ENCODE measurements around the gene OR7A5.
A peak's percentile ranks its signal among the peaks of the same experiment; 100 is the strongest.
"Not testable (repeated sequence)": the region's sequence is repeated elsewhere in the genome, so short reads cannot be mapped to it uniquely, and the experiment has no call there.

OR7A5 gene

DNA sequence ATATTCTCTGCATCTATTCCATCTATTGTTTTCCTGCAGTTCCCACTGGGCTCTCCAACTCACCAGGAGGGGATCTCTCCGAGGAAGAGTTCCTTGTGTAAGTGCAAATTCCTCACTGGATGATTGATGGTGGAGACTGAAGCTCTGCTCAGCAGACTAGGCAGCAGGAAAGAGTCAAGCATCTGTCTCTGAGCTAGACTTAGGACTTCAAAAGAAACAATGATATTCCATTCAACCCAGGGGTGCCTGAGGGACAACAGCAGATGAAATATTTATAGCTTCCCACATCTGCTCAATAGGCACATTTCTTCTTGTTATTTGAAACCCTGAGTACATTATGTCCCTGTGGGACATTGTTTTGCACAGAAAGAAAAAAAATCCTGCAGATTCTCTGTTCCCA, at the start of gene OR7A5, which contains the start of gene OR7C1:
Gene OR7A5 (minus strand): TSS at position 175 of the 400 bp plus-strand sequence. CDS start 6,944 bp downstream, outside the sequence.
Gene OR7C1 (minus strand): TSS at position 175 of the 400 bp plus-strand sequence. CDS start 35,049 bp downstream, outside the sequence.
- no peak for DNase-seq

DNA sequence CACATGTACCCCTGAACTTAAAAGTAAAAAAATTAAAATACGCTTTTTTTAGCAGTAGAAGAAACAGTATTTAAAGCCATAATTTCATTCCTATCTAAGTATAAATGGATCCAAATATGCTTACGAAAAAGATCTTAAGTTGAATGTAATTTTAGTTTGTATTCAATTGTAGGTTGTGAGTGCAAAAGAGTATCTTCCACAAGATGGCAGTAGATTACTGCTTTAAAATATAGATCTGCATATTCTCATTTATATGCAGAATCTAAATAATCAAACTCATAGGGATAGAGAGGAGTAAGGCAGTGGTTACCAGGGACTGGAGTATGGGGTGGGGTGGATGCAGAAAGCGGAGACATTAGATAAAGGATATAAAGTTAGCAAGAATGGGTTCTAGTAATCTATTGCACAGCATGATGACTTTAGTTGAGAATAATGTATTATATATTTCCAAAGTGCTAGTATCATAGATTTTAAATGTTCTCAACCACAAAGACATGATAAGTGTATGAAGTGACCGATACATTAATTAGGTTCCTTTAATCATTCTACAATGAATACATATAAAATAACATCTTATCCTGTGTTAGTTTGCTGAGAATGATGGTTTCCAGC, 36.7 kb upstream of the OR7A5 start:
- DNase-seq, result no peak

DNA sequence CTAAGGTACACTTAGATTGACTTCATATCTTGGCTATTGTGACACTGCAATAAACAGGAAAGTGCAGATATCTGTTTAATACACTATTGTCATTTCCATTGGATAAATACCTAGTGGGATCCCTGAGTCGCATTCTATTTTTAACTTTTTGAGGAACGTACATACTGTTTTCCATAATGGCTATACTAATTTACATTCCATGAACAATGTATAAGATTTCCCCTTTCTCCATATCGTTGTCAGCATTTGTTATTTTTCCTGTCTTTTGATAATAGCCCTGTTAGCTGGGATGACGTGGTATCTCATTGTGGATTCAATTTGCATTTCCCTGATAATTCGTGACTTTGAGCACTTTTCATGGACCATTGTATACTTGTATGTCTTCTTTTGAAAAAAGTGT, 33.5 kb upstream of the OR7A5 start:
- no peak for DNase-seq

DNA sequence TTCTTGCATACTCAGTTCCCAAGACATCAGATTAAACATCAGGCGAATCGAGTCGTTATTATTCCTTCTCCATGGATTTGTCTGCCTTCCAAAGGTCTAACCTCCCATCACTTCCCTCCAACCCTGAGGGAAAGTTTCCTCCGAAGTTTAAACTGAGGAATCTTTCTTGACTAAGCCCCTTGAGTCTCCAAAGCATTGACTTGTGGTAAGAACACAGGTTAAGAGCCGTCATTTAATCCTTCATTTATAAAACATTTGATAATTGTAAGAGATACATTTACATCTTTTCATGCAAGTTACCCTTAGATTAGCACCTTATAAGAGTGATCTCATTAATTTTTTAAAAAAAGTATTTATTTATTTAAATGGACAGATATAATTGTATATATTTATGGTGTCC, 13.8 kb upstream of the OR7A5 start, which contains the start of gene OR7A10:
Gene OR7A10 (minus strand): TSS at position 101 of the 400 bp plus-strand sequence. CDS start 7,045 bp downstream, outside the sequence.
- DNase-seq, result no peak

DNA sequence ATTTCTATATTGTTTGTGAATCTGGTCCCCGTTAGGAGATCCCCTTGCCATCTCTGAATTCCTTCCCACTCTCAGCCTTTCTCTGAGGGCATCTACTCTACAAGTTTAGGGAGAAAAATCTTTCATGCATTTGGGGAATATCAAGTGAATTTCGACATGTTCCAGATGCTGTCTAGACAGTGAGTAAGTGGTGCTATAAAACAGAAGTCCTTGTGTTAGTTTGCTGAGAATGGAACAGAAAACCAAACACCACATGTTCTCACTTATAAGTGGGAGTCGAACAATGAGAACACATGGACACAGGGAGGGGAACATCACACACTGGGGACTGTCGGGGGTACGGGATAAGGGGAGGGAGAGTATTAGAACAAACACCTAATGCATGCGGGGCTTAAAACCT, 8.6 kb upstream of the OR7A5 start:
- no peak for DNase-seq

DNA sequence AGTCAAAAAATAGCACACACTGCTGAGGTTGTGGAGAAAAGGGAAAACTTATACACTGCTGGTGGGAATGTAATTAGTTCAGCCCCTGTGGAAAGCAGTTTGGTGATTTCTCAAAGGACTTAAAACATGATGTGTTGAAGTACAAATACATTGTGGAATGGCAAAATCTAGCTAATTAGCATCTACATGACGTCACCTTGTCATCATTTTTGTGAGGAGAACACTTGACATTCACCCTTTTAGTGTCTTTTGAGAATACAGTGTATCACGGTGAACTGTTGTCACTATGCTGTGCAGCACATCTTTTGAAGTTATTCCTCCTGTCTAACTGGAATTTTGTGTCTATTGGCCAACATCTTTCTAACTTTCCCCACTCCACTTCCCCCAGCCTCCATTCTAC, 8.2 kb upstream of the OR7A5 start:
- DNase-seq, result no peak

DNA sequence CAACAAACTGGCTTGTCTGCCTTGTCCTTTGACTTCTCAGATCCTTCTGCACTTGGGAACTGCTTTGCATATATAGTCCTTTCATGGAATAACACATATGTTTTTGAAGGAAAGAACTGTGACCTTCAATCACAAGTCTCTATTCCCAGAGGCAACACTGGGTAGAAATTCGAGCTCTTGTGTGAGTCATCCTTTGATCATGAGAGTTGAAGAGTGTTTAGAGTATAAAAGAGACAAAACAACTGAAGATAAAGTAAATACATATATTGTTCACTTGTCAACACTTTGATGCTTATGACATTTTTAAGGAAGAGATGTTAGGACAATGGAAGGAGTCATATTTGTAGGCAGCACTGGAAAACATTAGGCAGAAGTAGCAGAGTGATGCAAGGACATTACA, 5.2 kb upstream of the OR7A5 start:
- no peak for DNase-seq

DNA sequence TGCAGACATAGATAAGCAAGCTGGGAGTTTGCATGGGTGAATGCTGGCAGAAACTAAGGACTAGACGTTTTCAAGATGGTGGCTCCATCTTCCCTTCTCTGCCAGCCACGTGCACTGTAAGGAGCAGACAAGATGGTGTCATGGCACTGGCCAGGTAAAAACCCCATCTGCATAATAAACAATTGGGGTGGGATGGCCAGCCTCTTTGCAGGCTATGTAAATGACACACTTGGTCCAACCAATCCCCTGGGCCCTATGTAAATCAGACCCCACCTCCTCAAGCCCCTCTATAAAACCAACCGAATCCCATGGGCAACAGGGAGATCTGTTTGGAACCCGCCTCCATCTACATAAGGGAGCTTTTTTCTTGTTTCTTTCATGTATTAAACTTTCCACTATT, 2.4 kb upstream of the OR7A5 start:
- DNase-seq, result no peak

DNA sequence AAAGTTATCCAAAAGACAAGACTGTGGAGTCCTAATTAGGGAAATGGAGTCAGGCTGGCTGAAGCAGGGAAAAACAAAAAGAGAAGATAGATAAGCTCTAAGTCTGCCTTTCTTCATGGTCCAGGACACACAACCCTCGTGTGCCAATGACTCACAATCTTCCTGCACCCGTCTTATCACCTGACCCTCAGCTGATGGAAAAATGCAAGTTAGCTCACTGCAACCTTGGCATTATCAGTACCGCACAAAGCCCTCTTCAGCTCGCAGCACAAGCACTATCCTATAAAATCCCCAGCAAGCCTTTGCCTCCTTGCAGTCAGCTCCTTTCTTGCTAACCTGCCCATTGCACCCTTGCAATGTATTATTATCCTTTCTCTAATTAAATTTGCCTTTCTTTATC, 4.3 kb downstream of the OR7A5 start:
- no peak for DNase-seq

DNA sequence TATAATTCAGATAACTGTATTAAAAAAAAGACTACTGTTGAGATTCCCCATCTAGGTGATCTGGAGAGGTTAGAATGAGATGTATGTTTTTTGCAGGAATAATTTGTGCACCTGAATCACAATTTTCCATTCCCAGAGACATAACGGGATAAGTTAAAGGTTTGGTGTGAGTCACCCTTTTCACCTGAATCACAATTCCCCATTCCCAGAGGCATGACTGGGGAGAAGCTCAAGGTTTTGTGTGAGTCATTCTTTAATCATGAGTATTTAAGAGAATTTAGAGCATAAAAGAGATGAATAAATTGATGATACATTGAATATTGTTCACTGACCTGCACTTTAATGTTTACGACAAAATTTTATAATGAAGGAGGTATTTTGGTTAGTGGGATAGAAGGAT, 9.0 kb downstream of the OR7A5 start:
- no peak for DNase-seq

DNA sequence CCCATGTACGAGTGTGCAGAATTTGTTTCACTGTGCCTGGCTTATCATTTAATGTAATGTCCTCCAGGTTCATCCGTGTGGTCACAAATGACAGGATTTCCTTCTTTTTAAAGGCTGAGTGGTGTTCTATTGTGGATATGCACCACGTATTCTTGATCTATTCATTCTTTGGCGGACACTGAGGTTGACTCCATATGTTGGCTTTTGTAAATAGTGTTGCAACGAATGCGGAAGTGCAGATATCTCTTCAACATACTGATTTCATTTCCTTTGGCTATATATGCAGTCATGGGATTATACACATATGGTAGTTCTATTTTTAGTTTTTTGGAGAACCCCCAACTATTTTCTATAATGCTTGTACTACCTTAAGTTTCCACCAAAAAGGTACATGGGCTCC, 13.0 kb downstream of the OR7A5 start:
- no peak for DNase-seq

DNA sequence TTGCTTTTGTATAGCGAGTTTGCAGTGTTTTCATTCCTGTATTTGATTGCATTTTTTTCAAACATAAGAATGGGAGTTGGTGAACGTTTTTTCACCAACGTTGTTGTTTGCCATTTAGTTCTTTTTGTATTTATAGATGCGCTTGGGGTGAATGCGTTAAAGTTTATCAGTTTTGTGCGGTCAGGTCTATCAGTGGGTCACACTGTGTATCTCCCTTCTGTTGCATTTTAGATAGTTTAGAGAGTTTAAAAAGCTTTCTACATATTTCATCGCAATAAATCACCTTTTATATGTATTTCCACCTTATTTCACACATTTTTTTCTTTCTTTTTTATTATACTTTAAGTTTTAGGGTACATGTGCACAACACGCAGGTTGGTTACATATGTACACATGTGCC, 16.4 kb downstream of the OR7A5 start:
- no peak for DNase-seq

DNA sequence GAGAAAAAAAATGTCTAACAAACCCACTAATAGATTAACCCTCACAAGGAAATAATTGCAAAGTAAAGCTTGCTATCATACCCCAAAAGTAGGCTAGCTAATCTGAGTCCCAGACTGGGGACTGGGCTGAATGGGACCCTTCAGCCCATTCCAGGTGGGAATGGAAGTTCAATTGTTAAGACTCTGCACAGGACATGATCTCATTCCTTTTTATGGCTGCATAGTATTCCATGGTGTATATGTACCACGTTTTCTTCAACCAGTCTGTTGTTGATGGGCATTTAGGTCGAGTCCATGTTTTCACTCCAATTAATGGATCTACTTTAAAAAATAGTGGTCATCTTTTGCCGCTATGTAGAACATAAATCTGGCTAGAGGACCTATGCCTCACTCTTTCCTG, 17.9 kb downstream of the OR7A5 start:
- DNase-seq, result no peak

DNA sequence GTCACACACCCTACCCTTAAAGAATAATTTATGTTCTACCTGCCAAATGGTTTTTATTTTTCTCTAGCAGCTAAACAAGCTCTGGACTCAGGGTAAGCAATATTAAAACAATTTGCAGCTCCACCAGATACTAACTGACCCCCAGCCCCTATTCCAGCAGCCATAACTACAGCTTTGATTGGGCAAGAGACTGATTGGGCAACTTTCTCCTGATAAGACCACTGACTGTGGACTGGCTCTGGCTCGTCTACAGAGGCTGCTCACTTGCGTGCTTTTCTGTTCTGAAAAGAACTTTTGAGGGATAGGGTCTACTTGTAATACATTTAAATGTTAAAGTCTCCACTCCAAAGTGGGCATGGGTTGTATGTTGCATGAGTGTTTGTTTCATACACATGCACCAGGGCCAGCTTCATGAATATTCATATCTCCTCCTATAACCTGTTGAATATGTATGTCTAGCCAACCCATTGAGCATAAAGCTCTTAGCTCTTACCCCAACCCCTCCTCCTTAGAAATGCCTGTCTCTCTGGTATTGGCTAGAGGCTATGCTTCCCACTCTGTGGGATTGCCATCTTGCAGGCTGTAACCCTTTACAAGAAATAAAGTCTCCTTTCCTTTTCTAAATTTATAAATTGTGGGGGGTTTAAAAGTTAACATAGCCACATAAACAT, 19.9 kb downstream of the OR7A5 start:
- DNase-seq, result no peak

DNA sequence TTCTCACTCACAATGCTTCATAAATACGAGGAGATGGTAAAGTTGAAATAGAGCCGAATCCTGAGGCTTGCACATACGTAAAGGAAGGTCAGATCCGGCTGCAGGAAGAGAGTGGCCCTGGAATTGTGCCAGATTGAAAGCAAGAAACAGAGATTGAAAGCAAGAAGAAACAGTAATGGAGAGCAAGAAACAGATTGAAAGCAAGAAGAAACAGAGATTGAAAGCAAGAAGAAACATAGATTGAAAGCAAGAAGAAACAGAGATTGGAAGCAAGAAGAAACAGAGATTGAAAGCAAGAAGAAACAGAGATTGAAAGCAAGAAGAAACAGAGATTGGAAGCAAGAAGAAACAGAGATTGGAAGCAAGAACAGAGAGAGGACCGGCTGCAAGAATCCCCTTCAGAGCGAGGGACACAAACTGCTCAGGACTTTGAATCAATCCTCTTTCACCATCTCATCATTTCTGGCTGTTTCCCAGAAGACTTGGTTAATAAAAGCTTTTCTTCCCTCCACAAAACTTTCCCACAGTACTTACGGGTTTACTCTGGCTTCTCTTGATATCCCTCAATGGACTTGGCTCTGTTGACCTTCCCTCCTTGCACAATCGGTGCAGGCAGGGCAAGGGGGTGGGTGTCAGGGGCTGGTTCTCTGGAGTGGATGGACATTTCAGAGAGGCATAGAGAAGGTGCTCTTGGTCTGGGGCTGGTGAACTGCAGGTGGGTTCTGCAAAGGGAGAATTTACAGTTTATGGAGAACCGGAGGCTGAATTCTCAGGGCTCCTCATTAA, 25.5 kb downstream of the OR7A5 start:
- no peak for DNase-seq

DNA sequence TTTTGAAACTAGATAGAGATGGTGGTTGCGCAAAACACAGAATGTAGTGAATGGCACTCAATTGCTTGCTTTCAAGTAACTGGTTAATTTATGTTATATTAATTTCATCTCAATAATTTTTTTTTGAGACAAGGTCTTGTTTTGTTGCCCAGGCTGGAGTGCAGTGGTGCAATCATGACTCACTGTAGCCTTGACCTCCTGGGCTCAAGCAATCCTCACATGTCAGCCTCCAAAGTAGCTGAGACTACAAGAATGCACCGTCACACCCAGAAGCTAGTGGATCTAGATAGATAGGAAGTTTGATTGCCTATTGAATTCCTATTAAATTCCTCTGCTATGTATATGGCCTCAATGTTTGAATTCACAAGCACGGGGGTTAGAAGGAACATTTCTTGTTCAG, 30.2 kb downstream of the OR7A5 start:
- no peak for DNase-seq

DNA sequence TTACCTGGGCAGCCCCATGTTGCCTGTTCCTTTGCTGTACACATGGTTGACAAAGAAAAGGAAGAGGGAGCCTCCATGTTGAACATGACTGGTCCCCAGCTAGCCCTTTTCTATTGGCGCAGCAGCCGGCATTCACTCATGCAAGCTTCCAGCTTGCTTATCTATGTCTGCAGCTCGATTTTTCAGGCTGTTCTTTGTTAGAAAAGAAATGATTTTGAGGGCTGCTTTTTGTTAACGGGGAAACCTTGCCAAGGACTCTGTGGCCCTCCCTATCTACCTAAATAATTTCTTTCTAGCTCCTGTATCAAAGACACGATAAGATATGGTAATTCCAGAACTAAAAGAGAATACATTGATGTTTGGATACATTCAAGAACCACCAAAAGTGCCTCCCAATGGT, 36.2 kb downstream of the OR7A5 start:
- no peak for DNase-seq

DNA sequence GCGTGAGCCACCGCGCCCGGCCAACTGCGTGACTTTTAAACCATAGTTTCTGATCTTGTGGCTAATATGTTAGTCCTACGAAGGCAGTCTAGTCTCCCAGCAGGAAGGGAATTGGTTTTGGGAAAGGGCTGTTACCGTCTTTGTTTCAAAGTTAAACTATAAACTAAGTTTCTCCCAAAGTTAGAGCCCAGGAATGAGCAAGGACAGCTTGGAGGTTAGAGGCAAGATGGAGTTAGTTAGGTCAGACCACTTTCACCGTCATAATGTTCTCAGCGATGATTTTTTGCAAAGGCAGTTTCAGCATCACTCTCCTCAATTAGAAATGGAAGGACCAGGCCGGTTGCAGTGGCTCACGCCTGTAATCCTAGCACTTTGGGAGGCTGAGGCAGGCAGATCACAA, 39.0 kb downstream of the OR7A5 start:
- DNase-seq, result no peak

DNA sequence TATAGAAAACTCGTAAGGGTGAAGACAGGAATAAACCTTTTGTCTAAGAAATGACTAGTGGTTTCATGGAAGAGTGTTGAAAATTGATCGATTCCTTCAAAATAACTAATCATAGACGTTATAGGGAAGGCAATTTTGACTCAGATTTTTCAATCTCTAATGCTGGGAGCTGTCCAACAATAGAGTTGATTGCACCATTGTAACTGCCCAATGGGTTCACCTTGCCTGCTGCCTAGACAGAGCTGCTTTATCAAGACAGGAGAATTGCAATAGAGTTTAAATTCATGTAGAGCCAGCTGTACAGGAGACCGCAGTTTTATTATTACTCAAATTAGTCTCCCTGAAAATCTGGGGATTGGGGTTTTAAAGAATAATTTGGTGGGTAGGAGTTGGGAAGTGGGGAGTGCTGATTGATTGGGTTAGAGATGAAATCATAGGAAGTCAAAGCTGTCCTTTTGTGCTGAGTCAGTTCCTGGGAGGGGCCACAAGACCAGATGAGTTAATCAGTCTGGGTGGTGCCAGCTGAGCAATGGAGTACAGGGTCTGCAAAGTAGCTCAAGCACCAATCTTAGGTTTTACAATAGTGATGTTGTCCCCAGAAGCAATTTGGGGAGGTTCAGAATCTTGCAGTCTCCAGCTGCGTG, 39.8 kb downstream of the OR7A5 start:
- DNase-seq, result no peak

DNA sequence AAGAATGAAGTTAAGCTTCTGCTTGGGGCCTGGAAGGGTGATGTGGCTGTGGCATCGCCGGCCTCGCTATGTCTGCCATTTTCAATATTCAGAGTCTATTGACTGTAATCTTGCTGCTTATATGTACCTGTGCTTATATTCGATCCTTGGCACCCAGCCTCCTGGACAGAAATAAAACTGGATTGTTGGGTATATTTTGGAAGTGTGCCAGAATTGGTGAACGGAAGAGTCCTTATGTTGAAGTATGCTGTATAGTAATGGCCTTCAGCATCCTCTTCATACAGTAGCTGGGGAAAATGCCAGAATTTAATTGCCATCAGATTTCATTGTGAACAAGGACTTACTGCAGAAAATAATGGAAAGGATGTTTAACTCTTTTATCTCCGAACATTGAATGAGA, 42.7 kb downstream of the OR7A5 start:
- DNase-seq, result not testable (repeated sequence)

DNA sequence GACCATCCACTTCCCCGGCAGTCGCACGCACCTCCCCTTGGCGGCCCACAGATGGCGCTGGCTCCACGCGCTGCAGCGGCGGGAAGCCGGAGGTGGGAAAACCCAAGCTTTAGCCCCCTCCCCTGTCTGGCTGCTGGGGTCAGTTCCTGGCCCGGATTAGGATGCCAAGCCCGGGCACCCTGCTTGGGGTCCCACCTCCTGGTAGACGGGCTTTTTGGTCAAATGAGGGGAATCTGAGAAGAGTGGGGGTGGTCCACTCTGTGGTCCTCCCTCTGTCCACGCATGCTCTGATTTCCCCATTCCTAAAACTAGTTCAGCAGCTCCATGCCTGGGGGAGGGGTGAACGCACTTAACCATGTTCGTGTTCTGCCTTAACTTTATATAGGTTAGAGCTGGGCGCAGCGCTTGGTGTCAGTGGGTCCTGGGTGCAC, 48.5 kb downstream of the OR7A5 start:
- DNase-seq, result peak; percentile 21

DNA sequence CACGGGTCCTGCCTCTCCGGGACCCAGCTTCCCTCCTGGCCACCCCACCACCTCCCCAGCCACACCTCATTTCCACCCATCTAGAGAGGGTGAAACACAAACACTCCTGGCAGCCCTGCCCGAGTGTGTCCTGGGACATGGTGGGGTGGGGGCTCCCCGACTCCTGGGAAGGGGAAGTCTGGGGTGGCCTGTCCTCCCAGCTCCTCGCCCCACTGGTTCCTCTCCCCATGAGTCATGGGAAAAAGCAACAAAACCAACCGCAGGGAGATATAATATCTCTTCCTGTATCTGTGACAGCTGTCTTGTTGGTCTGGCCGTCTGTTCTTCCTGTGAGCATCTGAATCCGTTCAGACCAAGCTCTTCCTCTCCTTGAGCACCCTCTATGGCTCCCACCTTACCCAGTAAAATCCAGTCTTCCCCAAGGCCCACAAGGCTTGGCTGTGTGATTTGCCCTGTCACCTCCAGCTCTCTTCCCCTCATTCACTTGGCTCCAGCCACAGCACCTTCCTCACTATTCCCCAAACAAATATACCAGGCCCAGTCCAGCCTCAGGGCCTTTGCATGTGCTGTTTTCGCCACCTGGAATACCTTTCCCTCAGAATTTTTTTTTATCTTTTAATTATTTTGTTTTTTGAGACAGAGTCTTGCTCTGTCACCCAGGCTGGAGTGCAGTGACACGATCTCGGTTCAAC, 49.7 kb downstream of the OR7A5 start:
- DNase-seq, result not testable (repeated sequence)

DNA sequence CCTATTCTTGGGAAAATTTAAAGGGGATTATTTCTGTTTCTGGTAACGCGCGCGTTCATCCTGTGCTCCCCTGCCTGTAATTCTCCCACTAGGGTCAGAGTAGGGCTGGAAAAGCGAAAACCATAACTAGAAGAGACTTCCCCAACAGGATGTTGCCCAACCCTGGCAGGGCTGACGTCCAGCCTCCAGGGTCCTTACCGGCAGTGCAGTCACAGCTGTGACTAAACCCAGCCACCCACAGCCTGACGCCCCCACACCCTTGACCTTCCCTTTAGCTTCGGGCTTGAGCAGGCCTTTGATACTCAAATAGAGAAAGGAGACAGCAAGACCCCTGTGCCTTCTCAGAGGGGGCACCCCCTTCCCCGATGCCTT, 50.3 kb downstream of the OR7A5 start:
- not testable (repeated sequence) for DNase-seq
